GM19468 (cell line): ENCODE measurements around the gene EAPP.
"Not testable (repeated sequence)": the region's sequence is repeated elsewhere in the genome, so short reads cannot be mapped to it uniquely, and the experiment has no call there.

Experiments
- ATAC-seq: cut with Tn5 transposase; IDR thresholded peaks from one replicate; pipeline ENCODE4 v1.9.1; 2021; ENCODE audit warnings: mild to moderate bottlenecking, moderate library complexity, moderate number of reproducible peaks; ENCODE audit not compliant: unreplicated experiment; ENCODE audit errors: extremely low read depth

The EAPP gene

DNA sequence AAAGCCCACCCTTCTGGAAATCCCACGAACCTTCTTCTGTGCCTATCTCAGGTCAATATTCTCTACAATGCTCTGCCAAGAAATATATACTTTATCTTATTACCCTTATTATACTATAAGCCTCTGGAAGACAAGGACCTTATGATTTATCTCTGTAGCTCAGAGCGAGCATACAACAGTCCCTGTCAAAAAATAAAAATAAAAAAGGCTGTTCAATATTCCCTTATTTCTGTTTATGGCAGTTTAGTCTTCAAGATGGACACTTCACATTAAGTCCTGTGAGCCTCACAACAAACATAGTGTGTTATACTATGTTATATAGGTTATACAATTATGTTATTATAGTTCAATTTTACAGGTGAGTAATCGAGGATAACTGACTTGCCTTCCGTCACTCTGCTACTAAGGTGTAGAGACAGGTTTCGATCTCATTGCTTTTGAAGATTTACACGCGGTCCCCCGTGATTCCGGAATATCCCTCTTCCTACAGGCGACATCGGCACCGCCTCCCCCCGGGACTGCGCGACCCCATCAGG, 562 bp downstream of the EAPP start:
- no peak for ATAC-seq

GRCh38 chr14:34538096-34538495, 1.4 kb downstream of the EAPP start:
- not testable (repeated sequence) for ATAC-seq

- ATAC-seq = no peak
These were observed 1.9 kb downstream of the EAPP start for GRCh38 chr14:34537677-34538009.

- no peak for ATAC-seq
These were observed 2.4 kb downstream of the EAPP start for GRCh38 chr14:34536951-34537676.

DNA sequence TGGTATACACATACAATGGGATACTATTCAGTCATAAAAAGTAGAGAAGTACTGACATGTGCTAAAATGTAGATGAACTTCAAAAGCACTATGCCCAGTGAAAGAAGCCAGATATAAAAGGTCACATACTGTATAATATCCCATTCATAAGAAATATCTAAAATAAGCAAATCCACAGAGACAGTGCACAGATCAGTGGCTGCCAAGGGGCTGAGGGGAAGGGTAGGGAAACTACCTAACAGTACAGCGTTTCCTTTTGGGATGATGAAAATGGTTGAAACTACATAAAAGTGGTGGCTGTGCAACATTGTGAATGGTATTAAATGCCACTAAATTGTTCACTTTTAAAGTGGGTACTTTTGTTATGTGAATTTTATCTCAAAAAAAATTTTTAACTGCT, 11.9 kb downstream of the EAPP start:
- no peak for ATAC-seq

DNA sequence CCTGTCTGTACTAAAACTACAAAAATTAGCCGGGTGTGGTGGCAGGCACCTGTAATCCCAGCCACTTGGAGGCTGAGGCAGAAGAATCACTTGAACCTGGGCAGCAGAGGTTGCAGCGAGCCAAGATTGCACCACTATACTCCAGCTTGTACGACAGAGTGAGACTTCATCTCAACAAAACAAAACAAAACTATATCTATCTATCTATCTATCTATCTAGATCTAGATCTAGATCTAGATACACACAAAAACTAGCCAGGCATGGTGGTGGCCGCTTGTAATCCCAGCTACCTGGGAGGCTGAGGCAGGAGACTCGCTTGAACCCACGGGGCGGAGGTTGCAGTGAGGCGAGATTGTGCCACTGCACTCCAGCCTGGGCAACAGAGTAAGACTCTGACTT, 15.3 kb downstream of the EAPP start:
- ATAC-seq = not testable (repeated sequence)

DNA sequence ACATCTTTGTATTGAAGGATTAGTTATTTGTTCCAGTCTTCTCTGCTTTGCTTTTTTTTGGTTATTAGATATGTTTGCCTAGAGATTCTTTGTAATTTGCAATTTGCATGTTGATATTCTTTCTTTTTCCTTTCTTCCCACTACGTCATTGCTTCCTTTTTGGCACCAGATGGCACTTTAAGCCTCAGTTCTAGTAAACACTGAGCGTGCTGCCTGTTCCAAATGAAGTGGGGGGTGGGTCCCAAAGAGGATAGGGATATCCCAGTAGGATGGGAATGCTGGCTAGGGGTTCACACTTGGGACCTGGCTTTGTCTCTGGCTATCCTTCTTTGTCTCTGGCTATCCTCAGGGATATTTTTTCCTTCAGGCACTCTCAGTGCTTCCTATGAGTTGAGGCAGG, 17.0 kb downstream of the EAPP start:
- ATAC-seq = no peak

DNA sequence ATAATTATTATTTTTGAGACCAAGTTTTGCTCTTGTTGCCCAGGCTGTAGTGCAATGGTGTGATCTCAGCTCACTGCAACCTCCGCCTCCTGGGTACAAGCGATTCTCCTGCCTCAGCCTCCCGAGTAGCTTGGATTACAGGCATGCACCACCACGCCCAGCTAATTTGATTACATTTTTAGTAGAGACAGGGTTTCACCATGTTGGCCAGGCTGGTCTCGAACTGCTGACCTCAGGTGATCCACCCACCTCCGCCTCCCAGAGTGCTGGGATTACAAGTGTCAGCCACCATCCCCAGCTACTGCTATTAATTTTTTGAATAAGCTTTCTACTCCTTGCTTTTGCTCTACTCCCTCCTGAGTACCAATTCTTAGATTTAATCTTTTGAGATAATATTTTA, 18.4 kb downstream of the EAPP start:
- ATAC-seq = not testable (repeated sequence)

- ATAC-seq = not testable (repeated sequence)
These were observed 19.1 kb downstream of the EAPP start for GRCh38 chr14:34520304-34520970.

- no peak for ATAC-seq
These were observed 31.6 kb downstream of the EAPP start for GRCh38 chr14:34507884-34508283.

DNA sequence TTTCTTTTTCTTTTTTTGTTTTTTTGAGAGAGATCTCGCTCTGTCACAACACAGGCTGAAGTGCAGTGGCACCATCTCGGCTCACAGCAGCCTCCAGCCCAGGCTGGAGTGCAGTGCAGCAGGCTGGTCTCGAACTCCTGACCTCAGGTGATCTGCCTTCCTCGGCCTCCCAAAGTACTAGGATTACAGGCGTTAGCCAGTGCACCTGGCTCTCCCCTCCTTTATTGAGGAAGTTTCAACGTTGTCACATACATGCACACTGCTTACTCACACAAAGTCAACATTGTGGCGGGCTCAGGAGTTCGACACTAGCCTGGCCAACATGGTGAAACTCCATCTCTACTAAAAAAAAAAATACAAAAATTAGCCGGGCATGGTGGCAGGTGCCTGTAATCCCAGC, 32.0 kb downstream of the EAPP start:
- ATAC-seq = no peak

GRCh38 chr14:34505124-34505491, 34.4 kb downstream of the EAPP start:
- not testable (repeated sequence) for ATAC-seq

GRCh38 chr14:34504027-34504426, 35.5 kb downstream of the EAPP start:
- not testable (repeated sequence) for ATAC-seq

DNA sequence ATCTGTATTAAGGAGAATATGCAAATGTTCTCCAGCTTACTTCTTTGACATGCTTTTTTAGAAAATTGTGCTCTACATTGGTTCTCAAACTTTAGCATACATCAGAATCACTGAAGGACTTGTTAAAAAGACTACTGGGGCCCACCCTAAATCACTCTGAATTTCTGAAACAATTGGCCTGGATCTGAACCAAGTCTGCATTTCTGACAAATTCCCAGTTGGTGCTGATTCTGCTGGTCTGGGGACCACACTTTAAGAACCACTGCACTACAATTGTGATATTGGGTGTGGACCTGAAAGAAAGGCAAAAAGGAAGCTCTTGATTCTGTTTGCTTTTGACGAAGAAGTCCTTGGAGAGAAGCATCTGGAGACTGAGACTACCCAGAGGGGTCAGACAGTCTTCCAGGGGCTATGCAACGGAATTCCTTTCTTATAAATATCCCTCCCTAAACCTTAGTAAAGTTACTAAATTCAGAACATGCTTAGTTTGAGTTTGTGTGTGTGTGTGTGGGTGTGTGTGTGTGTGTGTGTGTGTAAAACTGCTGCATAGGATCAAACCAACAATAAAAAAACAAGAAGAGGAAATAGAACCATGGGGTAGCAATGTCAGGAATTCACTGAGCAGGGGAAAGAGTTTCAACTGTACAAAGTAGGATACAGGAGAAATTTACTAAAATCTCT, 36.8 kb downstream of the EAPP start:
- no peak for ATAC-seq

- no peak for ATAC-seq
These were observed 37.5 kb downstream of the EAPP start for GRCh38 chr14:34502001-34502400.

- no peak for ATAC-seq
These were observed 38.4 kb downstream of the EAPP start for GRCh38 chr14:34501004-34501580.

DNA sequence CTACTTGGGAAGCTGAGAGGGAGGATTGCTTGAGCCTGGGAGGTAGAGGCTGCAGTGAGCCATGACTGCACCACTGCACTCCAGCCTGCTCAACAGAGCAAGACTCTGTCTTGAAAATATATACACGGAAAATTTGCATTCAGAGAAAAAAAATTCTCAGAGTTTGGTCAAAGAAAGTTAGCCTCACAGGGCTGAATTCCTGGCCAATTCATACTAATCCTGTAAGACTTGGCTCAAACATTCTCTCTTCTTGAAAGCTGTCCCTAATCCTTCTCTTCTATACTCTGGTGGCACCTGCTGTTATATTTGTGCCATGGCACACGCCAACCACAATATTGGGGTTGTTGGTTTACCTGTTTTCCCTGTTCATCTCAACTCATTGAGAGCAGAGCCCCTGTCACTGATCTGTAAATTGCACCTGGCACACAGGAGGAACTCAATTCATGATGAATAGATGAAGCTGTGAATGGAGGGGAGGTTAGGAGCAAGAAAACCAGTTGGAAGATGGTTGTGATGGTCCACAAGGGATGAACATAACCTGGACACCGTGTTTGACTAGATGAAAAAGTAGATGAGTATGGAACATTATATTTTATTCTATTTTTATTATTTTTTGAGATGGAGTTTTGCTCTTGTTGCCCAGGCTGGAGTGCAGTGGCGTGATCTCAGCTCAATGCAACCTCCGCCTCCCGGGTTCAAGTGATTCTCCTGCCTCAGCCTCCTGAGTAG, 40.7 kb downstream of the EAPP start:
- no peak for ATAC-seq

DNA sequence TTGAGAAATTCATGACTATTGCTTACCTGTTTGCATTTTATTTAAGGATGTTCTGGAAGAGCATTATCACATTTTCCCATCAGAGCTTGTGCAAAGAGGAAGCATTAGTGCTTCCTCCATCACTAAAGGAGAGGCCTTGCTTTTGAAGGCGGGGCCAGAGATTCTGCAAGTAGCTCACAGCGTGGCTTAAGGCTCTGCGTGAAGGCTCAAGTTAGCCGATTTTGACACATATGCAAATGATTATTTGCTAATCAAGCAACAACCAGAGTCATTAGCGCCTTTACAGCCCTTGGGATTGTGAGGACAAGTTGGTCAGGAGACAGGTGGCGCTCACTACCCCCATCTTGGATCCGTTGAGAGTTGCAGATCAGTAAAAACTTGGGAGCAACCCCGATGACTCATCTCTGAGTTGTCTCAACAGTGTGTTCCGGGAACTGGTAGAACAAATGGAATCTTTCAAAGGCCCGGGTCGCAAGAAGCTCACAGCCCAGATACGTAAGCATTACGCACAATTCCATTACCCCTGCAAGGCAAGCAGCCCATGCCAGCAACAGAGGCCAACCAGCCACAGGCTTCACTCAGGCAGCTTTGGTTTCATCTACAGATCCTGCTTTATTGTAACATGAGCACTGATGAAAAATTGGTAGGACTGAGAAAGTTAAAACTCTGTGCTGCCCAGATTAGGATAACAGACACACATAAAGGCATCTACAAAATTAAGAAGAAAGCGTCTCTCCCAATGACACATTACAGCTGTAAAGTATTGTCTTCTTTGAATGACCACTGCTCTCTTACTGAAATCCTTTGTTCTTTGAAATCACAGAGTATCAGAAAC, 42.6 kb downstream of the EAPP start:
- ATAC-seq = no peak

DNA sequence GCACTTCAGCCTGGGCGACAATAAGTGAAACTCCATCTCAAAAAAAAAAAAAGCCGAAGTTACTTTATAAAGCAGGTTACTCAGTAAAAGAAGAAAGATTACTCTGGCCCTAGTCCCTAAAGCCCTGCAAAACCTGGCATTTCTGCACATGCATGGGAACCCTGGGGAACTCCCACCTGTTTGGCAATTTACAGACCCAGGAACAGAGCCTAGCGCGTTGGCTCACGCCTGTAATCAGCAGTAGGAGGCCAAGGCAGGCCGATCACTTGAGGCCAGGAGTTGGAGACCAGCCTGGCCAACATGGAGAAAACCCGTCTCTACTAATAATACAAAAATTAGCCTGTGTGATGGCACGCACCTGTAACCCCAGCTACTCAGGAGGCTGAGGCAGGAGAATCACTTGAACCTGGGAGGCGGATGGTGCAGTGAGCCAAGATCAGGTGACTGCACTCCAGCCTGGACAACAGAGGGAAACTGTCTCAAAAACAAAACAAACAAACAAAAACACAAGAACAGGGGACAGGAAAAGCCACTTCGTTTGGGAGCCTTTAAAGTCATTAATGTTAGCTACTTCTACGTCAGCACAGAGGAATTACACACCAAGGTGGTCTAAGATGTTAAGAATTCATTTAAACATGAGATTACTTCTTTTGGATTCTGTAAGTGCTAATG, 43.4 kb downstream of the EAPP start:
- ATAC-seq = no peak
